Tibial artery (tissue), 4 donors: ENCODE results near the gene TNFAIP3.
"Not testable (repeated sequence)": the region's sequence is repeated elsewhere in the genome, so short reads cannot be mapped to it uniquely, and the experiment has no call there.

Source experiments
- DNase-seq, 2 donors: peaks; one replicate each; pipeline ENCODE4 v3.0.0-alpha.2; 2019
- H3K27ac ChIP-seq, 2 donors: fragments of 200-600 bp; sonication (generic) in 1 of 2; 1 replicate in 1 of 2; 2 replicates in 1 of 2; pipeline ENCODE4 v1.5.1; 2018 to 2019; ENCODE audit warnings: mild to moderate bottlenecking in 1 of 2
- H3K27me3 ChIP-seq, 2 donors: fragments of 200-600 bp; sonication (generic) in 1 of 2; one replicate each; pipeline versions ENCODE4 v1.5.1 to v1.6.0; 2016 to 2019
- H3K36me3 ChIP-seq, 3 donors: fragments of 200-600 bp; sonication (generic) in 2 of 3; one replicate each; pipeline ENCODE4 v1.5.1; 2016 to 2019; ENCODE audit warnings: mild to moderate bottlenecking in 2 of 3
- H3K4me1 ChIP-seq, 4 donors: fragments of 200-600 bp; sonication (generic) in 2 of 4; 1 replicate in 3 of 4; 2 replicates in 1 of 4; pipeline ENCODE4 v1.5.1; 2016 to 2019
- H3K4me3 ChIP-seq, 2 donors: fragments of 200-600 bp; sonication (generic) in 1 of 2; 1 replicate in 1 of 2; 2 replicates in 1 of 2; pipeline ENCODE4 v1.5.1; 2018 to 2019; ENCODE audit warnings: mild to moderate bottlenecking in 2 of 2
- H3K9me3 ChIP-seq, 3 donors: fragments of 200-600 bp; sonication (generic) in 1 of 3; one replicate each; pipeline ENCODE4 v1.5.1; 2016 to 2019
- intact Hi-C: fragments of 100-400 bp; cut with DNase I; formaldehyde crosslinking; loops from one replicate; pipeline ENCODE4 v1.15.0; 2023; ENCODE audit warnings: low total_unique reads
- TF ChIP-seq, protein P1 (sequence below), 2 experiments: fragments of 200-600 bp in 1 of 2; fragments of 450-650 bp in 1 of 2; IDR thresholded peaks; one replicate each; pipeline ENCODE4 v1.5.1; 2017 to 2019; ENCODE audit warnings: antibody characterized with exemption in 2 of 2, mild to moderate bottlenecking in 1 of 2, moderate library complexity in 1 of 2

Gene TNFAIP3

DNA sequence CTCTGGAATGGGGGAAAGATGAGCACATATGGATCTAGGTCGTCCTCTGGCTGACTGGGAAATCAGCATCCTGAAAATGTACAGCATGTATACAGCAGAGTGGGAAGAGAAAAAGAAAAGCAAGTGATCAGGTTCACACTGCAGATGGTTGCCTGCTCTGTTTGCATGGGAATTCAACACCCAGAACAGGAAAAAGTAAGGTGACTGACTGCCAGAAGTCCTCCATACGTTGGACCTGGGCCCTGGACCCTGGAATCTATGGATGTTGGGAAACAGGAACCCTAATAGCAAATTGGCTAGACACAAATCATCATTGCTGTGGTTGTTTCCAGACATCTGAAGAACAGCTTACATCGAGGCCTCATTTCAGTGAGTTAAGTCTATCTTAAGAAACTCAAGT, 30.3 kb upstream of the TNFAIP3 start:
- DNase-seq = no peak
- no peak overlapping the region for H3K27ac ChIP-seq
- TF ChIP-seq, protein P1, sequence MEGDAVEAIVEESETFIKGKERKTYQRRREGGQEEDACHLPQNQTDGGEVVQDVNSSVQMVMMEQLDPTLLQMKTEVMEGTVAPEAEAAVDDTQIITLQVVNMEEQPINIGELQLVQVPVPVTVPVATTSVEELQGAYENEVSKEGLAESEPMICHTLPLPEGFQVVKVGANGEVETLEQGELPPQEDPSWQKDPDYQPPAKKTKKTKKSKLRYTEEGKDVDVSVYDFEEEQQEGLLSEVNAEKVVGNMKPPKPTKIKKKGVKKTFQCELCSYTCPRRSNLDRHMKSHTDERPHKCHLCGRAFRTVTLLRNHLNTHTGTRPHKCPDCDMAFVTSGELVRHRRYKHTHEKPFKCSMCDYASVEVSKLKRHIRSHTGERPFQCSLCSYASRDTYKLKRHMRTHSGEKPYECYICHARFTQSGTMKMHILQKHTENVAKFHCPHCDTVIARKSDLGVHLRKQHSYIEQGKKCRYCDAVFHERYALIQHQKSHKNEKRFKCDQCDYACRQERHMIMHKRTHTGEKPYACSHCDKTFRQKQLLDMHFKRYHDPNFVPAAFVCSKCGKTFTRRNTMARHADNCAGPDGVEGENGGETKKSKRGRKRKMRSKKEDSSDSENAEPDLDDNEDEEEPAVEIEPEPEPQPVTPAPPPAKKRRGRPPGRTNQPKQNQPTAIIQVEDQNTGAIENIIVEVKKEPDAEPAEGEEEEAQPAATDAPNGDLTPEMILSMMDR (IDR thresholded peaks at IDR 0.05) = no peak
- no peaks in the 10 kb centered on the region for H3K27me3 ChIP-seq
- no peaks in the 10 kb centered on the region for H3K4me1 ChIP-seq
- H3K36me3 ChIP-seq = no peaks in the 10 kb centered on the region
- no peak overlapping the region for H3K4me3 ChIP-seq
- H3K9me3 ChIP-seq = no peaks in the 10 kb centered on the region
- intact Hi-C loops = no loop called here

DNA sequence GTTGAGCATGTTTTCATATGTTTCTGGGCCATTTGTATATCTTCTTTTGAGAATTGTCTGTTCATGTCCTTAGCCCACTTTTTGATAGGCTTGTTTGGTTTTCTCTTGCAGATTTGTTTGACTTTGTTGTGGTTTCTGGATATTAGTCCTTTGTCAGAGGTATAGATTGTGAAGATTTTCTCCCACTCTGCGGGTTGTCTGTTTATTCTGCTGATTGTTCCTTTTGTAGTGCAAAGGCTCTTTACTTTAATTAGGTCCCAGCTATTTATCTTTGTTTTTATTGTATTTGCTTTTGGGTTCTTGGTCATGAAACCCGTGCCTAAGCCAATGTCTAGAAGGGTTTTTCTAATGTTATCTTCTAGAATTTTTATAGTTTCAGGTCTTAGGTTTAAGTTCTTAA, 29.0 kb upstream of the TNFAIP3 start:
- H3K27me3 ChIP-seq, H3K36me3 ChIP-seq, H3K9me3 ChIP-seq, H3K4me1 ChIP-seq, DNase-seq, H3K27ac ChIP-seq, intact Hi-C loops, H3K4me3 ChIP-seq: not testable (repeated sequence)

DNA sequence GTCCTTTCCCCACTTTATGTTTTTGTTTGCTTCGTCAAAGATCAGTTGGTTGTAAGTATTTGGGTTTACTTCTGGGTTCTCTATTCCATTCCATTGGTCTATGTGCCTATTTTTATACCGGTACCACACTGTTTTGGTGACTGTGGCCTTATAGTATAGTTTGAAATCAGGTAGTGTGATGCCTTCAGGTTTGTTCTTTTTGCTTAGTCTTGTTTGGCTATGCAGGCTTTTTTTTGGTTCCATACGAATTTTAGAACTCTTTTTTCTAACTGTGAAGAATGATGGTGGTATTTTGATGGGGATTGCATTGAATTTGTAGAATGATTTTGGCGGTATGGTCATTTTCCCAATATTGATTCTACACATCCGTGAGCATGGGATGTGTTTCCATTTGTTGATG, 28.5 kb upstream of the TNFAIP3 start:
- H3K4me3 ChIP-seq, intact Hi-C loops, H3K36me3 ChIP-seq, H3K27ac ChIP-seq, H3K4me1 ChIP-seq, DNase-seq, H3K9me3 ChIP-seq, H3K27me3 ChIP-seq: not testable (repeated sequence)

DNA sequence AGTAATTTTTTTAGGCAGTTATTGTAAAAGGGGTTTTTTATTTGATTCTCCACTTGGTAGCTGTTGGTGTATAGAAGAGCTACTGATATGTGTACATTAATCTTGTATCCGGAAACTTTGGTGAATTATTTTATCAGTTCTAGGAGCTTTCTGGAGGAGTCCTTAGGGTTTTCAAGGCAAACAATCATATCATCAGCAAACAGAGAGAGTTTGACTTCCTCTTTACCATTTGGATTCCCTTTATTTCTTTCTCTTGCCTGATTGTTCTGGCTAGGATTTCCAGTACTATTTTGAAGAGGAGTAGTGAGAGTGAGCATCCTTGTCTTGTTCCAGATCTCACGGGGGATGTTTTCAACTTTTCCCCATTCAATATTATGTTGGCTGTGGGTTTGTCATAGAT, 28.0 kb upstream of the TNFAIP3 start:
- Histone ChIP-seq H3K9me3 (no peaks in the 10 kb centered on the region), H3K4me1 (no peaks in the 10 kb centered on the region), H3K27ac (no peak overlapping the region), H3K27me3 (no peaks in the 10 kb centered on the region), H3K36me3 (no peaks in the 10 kb centered on the region), H3K4me3 (no peak overlapping the region)
- intact Hi-C loops = no loop called here
- DNase-seq = no peak
- TF ChIP-seq, protein P1 (IDR thresholded peaks at IDR 0.05) = no peak

DNA sequence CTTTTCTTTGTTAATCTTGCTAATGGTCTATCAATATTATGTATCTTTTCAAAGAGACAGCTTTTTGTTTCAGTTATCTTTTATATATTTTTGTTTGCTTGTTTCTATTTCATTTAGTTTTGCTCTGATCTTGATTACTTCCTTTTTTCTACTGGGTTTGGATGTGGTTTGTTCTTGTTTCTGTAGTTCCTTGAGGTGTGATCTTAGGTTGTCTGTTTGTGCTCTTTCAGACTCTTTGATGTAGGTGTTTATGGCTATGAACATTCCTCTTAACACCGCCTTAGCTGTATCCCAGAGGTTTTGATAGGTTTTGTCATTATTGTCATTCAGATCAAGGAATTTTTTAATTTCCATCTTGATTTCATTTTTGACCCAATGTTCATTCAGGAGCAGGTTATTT, 26.8 kb upstream of the TNFAIP3 start:
- no peaks in the 10 kb centered on the region for H3K9me3 ChIP-seq
- intact Hi-C loops = no loop called here

DNA sequence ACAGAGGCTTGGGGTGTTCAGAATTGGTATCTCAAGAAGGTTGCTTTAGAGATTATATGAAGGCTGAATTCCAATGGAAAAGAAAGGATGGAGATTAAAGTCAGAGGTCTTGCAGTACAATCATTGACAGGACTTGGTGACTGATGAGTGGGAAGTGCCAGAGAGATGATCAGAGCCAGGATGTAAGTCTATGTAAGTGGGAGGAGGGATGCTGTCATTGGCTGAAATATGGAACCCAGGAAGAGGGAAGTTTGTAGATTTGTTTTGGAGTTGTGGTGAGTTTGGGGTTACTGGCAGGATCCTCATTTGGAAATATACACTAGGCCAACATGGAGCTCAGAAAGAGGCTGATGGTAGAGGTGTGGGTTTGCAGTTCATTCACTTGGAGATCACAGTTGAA, 23.8 kb upstream of the TNFAIP3 start:
- Histone ChIP-seq H3K27me3 (no peaks in the 10 kb centered on the region), H3K9me3 (no peaks in the 10 kb centered on the region), H3K27ac (no peak overlapping the region), H3K4me1 (peaks cover 0 to 1% (median 0%) of the 10 kb centered on the region in 4 donors), H3K4me3 (no peak overlapping the region), H3K36me3 (no peaks in the 10 kb centered on the region)
- intact Hi-C loops = no loop called here
- TF ChIP-seq, protein P1 (IDR thresholded peaks at IDR 0.05) = no peak
- DNase-seq = no peak

More for the DNA sequence above, 26.8 kb upstream of the TNFAIP3 start:
- H3K27me3 ChIP-seq = no peaks in the 10 kb centered on the region
- H3K27ac ChIP-seq = no peak overlapping the region
- no peaks in the 10 kb centered on the region for H3K36me3 ChIP-seq
- no peaks in the 10 kb centered on the region for H3K4me1 ChIP-seq
- H3K4me3 ChIP-seq = no peak overlapping the region
- TF ChIP-seq, protein P1 (IDR thresholded peaks at IDR 0.05) = no peak
- no peak for DNase-seq

DNA sequence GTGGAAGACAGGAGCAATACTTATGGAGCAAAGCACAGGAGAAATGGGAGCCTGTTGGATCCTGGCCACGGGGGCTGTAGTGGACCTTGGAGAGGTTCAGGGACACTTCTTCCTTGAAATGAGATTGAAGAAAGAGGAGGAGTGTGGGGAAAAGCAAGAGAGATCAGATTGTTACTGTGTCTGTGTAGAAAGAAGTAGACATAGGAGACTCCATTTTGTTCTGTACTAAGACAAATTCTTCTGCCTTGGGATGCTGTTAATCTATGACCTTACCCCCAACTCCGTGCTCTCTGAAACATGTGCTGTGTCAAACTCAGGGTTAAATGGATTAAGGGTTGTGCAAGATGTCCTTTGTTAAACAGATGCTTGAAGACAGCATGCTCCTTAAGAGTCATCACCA, 22.7 kb upstream of the TNFAIP3 start:
- DNase-seq, H3K9me3 ChIP-seq, H3K36me3 ChIP-seq, H3K4me3 ChIP-seq, intact Hi-C loops, H3K27me3 ChIP-seq, H3K27ac ChIP-seq: not testable (repeated sequence)
- peaks cover 0 to 13% (median 0%) of the 10 kb centered on the region in 4 donors for H3K4me1 ChIP-seq

DNA sequence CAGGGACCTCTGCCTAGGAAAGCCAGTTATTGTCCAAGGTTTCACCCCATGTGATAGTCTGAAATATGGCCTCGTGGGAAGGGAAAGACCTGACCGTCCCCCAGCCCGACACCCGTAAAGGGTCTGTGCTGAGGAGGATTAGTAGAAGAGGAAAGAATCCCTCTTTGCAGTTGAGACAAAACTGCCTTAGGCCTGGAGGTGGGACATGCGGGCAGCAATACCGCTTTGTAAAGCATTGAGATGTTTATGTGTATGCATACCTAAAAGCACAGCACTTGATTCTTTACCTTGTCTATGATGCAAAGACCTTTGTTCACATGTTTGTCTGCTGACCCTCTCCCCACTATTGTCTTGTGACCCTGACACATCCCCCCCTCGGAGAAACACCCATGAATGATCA, 22.3 kb upstream of the TNFAIP3 start:
- intact Hi-C loops, H3K36me3 ChIP-seq, H3K27ac ChIP-seq, H3K27me3 ChIP-seq, H3K9me3 ChIP-seq, DNase-seq, H3K4me3 ChIP-seq: not testable (repeated sequence)
- H3K4me1 ChIP-seq = peaks cover 0 to 17% (median 0%) of the 10 kb centered on the region in 4 donors
